ENCODE data around the gene THSD7B. TPM values are rescaled to one million over a fixed set of nuclear protein-coding genes. Genes with fewer than 3 reads are reported as not detected.

The THSD7B gene
- total and polyA plus RNA-seq, 2 experiments from 2014 or later = not detected

DNA sequence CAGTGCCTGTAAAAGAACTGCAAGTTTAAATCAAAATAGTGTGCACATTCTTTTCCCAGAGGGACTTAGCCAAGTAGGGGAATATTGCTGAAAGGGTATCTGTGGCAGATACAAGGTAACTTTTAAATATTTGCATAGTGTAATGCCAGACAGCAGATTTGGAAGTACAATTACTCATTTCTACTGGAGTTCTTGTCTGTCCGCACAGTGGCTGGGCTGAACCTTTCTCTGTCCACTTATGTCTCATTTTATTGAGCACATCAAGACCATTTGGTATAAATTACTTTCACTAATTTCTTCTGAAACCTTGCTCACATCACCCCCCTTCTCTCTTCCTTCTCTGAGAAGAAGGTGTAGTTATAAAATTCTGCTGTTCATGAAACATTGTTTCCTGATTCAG lies 271.3 kb downstream of the THSD7B start:
- no peak overlapping the region for H3K4me3 ChIP-seq
- H3K27me3 ChIP-seq = no peaks in the 10 kb centered on the region
- H3K27ac ChIP-seq = no peak overlapping the region
- no peaks in the 10 kb centered on the region for H3K4me1 ChIP-seq (ENCODE audit: low read depth)
- no peaks in the 10 kb centered on the region for H3K9me3 ChIP-seq (ENCODE audit: low read depth)
- H3K36me3 ChIP-seq = no peaks in the 10 kb centered on the region
- DNase-seq (ENCODE audit: low read depth in 1 of 2, low spot score in 1 of 2) = no peak
- TF ChIP-seq, protein P1, sequence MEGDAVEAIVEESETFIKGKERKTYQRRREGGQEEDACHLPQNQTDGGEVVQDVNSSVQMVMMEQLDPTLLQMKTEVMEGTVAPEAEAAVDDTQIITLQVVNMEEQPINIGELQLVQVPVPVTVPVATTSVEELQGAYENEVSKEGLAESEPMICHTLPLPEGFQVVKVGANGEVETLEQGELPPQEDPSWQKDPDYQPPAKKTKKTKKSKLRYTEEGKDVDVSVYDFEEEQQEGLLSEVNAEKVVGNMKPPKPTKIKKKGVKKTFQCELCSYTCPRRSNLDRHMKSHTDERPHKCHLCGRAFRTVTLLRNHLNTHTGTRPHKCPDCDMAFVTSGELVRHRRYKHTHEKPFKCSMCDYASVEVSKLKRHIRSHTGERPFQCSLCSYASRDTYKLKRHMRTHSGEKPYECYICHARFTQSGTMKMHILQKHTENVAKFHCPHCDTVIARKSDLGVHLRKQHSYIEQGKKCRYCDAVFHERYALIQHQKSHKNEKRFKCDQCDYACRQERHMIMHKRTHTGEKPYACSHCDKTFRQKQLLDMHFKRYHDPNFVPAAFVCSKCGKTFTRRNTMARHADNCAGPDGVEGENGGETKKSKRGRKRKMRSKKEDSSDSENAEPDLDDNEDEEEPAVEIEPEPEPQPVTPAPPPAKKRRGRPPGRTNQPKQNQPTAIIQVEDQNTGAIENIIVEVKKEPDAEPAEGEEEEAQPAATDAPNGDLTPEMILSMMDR (IDR thresholded peaks at IDR 0.05; ENCODE audit: low read depth, low read length) = no peak

DNA sequence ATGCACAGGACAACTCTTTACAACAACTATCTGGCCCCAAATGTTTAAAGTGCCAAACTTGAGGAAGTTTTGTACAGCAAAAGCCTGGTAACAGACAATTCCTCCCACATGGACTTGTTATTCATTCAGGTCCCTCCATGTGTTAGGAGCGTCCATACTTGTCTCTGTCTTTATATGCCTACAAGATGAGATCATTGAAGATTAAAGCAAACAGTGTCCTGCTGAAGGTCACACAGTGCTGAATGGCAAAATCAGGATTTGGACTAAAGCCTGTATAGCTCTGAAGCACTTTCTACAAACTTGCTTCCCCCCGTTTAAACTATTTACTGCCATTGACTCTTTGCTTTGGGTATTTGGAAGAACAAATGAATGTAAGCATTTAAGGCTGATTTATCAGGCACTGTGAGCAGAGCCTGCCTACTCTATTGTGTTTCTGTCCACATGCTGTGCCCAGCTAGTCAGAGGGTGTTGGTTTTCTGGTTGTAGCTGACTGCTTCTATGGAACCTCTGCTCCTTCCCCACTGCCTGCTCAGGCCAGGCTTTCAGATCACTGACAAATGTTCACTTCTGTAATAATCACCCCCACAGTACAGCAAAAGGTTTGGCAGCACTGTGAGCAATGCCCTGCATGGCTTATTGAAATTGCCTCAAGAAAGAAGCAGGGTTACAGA lies 274.3 kb downstream of the THSD7B start:
- no peaks in the 10 kb centered on the region for H3K36me3 ChIP-seq
- H3K4me1 ChIP-seq (ENCODE audit: low read depth) = no peaks in the 10 kb centered on the region
- no peaks in the 10 kb centered on the region for H3K9me3 ChIP-seq (ENCODE audit: low read depth)
- TF ChIP-seq, protein P1 (IDR thresholded peaks at IDR 0.05; ENCODE audit: low read depth, low read length) = no peak
- no peak for DNase-seq (ENCODE audit: low read depth in 1 of 2, low spot score in 1 of 2)
- no peak overlapping the region for H3K4me3 ChIP-seq
- no peaks in the 10 kb centered on the region for H3K27me3 ChIP-seq
- H3K27ac ChIP-seq = no peak overlapping the region

DNA sequence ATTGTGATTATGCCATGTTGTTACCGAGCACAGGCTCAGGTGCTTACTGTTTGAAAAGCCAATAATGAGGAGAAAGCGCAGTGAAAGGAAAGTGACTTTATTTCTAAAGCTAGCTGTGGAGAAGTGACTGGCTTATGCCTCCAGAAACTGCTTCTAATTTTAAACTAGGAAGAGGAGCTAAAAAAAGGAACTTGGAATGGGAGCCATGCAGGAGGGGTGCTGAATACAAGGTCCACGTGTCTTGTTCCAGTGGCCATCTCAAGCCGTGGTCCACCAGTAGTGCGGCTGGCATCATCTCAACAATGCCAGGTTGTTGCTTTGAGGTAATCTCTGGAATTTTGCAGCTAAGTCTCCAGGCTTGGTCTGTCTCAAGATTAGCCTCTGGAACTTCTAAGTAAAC lies 282.0 kb downstream of the THSD7B start:
- TF ChIP-seq, protein P1 (IDR thresholded peaks at IDR 0.05; ENCODE audit: low read depth, low read length) = no peak
- H3K27me3 ChIP-seq = no peaks in the 10 kb centered on the region
- DNase-seq (ENCODE audit: low read depth in 1 of 2, low spot score in 1 of 2) = peak in 1 of 2 donors; percentile 15
- H3K4me1 ChIP-seq (ENCODE audit: low read depth) = peaks cover 9% of the 10 kb centered on the region
- no peak overlapping the region for H3K4me3 ChIP-seq
- no peak overlapping the region for H3K27ac ChIP-seq
- no peaks in the 10 kb centered on the region for H3K36me3 ChIP-seq
- no peaks in the 10 kb centered on the region for H3K9me3 ChIP-seq (ENCODE audit: low read depth)

DNA sequence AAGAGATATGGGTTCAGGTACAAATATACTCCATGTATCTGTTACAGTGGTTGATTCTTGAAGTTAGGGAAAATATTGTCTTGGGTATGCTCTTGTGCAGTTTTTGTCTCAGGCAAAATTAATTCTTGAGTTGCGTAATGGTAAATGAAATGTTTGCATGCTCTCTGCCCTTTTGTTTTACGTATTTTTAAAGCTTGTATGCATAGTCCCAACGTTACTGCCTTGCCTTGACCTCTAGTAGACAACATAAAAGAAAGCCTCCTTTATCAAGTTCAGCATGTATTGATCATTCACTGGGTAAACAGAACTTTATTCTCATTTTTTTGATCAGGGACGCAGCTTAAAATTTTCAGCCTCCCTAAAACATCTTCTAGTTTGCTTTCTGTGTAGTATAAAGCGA lies 283.1 kb downstream of the THSD7B start:
- no peak overlapping the region for H3K27ac ChIP-seq
- no peaks in the 10 kb centered on the region for H3K9me3 ChIP-seq (ENCODE audit: low read depth)
- no peak overlapping the region for H3K4me3 ChIP-seq
- TF ChIP-seq, protein P1 (IDR thresholded peaks at IDR 0.05; ENCODE audit: low read depth, low read length) = no peak
- no peaks in the 10 kb centered on the region for H3K36me3 ChIP-seq
- peaks cover 9% of the 10 kb centered on the region for H3K4me1 ChIP-seq (ENCODE audit: low read depth)
- DNase-seq (ENCODE audit: low read depth in 1 of 2, low spot score in 1 of 2) = no peak
- H3K27me3 ChIP-seq = no peaks in the 10 kb centered on the region

DNA sequence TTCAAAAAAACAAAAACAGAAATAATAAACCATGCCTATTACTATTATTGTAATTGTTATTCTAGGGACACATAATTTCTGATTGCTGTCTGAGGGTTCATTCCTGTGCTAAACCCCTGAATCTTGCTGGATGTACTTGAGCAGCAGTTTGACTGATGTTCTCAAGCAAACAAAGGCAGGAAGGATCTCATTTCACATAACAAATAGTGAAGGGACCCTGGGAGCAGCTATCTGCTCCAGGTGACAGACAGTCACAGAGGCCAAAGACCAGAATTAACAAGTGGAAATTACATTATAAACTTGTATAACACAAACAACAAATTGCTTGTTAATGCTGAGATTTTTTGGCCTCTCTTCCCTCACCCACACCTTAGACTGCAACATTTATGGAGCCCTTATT lies 284.2 kb downstream of the THSD7B start:
- Histone ChIP-seq H3K9me3 (ENCODE audit: low read depth) (no peaks in the 10 kb centered on the region), H3K27me3 (no peaks in the 10 kb centered on the region), H3K4me3 (no peak overlapping the region), H3K27ac (no peak overlapping the region), H3K4me1 (ENCODE audit: low read depth) (peaks cover 9% of the 10 kb centered on the region), H3K36me3 (no peaks in the 10 kb centered on the region)
- TF ChIP-seq, protein P1 (IDR thresholded peaks at IDR 0.05; ENCODE audit: low read depth, low read length) = no peak
- DNase-seq (ENCODE audit: low read depth in 1 of 2, low spot score in 1 of 2) = no peak
